ENCODE results near the gene DNAH9. TPM values are rescaled to one million over a fixed set of nuclear protein-coding genes. Genes with fewer than 3 reads are reported as not detected.

Gene DNAH9
- total RNA-seq, 3 donors from 2014 or later (not counting 1 experiment from before 2014, with no cell fraction given), result not detected

GRCh38 chr17:11557727-11558452 is 40.4 kb upstream of the DNAH9 start:
- H3K27ac ChIP-seq (ENCODE audit: low read length), result no peak overlapping the region
- no peak overlapping the region for H3K27ac Mint-ChIP-seq
- H3K9me3 Mint-ChIP-seq, result peaks cover 15 to 18% of the 10 kb centered on the region in 2 donors
- no peak for ATAC-seq
- DNase-seq, result no peak
- H3K4me1 Mint-ChIP-seq, result no peaks in the 10 kb centered on the region
- no peaks in the 10 kb centered on the region for H3K36me3 Mint-ChIP-seq
- H3K4me1 ChIP-seq (ENCODE audit: control insufficient read depth, insufficient read depth, low read length), result no peaks in the 10 kb centered on the region
- 94% methylated on average over 44 of the region's 46 CpGs for WGBS (ENCODE audit: insufficient coverage)
- no peak overlapping the region for H3K4me3 ChIP-seq (ENCODE audit: low read length)
- H3K4me3 Mint-ChIP-seq, result no peak overlapping the region
- peaks cover 16% of the 10 kb centered on the region for H3K9me3 ChIP-seq (ENCODE audit: control insufficient read depth, insufficient read depth, low read length)
- H3K36me3 ChIP-seq (ENCODE audit: control insufficient read depth, insufficient read depth, low read length), result no peaks in the 10 kb centered on the region
- intact Hi-C loops (cut with micrococcal nuclease), result no loop called here
- no peaks in the 10 kb centered on the region for H3K27me3 Mint-ChIP-seq (ENCODE audit: low read depth in 2 of 2)
- no peaks in the 10 kb centered on the region for H3K27me3 ChIP-seq (ENCODE audit: control insufficient read depth, insufficient read depth, low read length)
- TF ChIP-seq CTCF (IDR thresholded peaks at IDR 0.05), result no peak

GRCh38 chr17:11558681-11559234 is 39.5 kb upstream of the DNAH9 start:
- no peak for DNase-seq
- Histone ChIP-seq H3K36me3 (ENCODE audit: control insufficient read depth, insufficient read depth, low read length) (no peaks in the 10 kb centered on the region), H3K4me3 (ENCODE audit: low read length) (no peak overlapping the region), H3K4me1 (ENCODE audit: control insufficient read depth, insufficient read depth, low read length) (no peaks in the 10 kb centered on the region), H3K27ac (ENCODE audit: low read length) (no peak overlapping the region), H3K27me3 (ENCODE audit: control insufficient read depth, insufficient read depth, low read length) (no peaks in the 10 kb centered on the region), H3K9me3 (ENCODE audit: control insufficient read depth, insufficient read depth, low read length) (peaks cover 16% of the 10 kb centered on the region)
- Mint-ChIP-seq H3K27me3 (ENCODE audit: low read depth in 2 of 2) (no peaks in the 10 kb centered on the region), H3K4me3 (no peak overlapping the region), H3K4me1 (no peaks in the 10 kb centered on the region), H3K36me3 (no peaks in the 10 kb centered on the region), H3K27ac (no peak overlapping the region), H3K9me3 (peaks cover 10 to 13% of the 10 kb centered on the region in 2 donors)
- no peak for TF ChIP-seq CTCF (IDR thresholded peaks at IDR 0.05)
- 92% methylated on average over 10 of the region's 10 CpGs for WGBS (ENCODE audit: insufficient coverage)
- intact Hi-C loops (cut with micrococcal nuclease), result no loop called here
- ATAC-seq, result no peak

GRCh38 chr17:11559601-11560000 is 38.7 kb upstream of the DNAH9 start:
- H3K9me3 ChIP-seq (ENCODE audit: control insufficient read depth, insufficient read depth, low read length), result peaks cover 16% of the 10 kb centered on the region
- no peak for TF ChIP-seq CTCF (IDR thresholded peaks at IDR 0.05)
- Mint-ChIP-seq H3K4me1 (no peaks in the 10 kb centered on the region), H3K36me3 (no peaks in the 10 kb centered on the region), H3K4me3 (no peak overlapping the region), H3K27ac (no peak overlapping the region), H3K9me3 (peaks cover 10 to 12% of the 10 kb centered on the region in 2 donors), H3K27me3 (ENCODE audit: low read depth in 2 of 2) (no peaks in the 10 kb centered on the region)
- DNase-seq (no peak), ATAC-seq (no peak)
- H3K4me1 ChIP-seq (ENCODE audit: control insufficient read depth, insufficient read depth, low read length), result no peaks in the 10 kb centered on the region
- intact Hi-C loops (cut with micrococcal nuclease), result no loop called here
- no peak overlapping the region for H3K4me3 ChIP-seq (ENCODE audit: low read length)
- 69% methylated on average over 7 of the region's 7 CpGs for WGBS (ENCODE audit: insufficient coverage)
- H3K27ac ChIP-seq (ENCODE audit: low read length), result no peak overlapping the region
- no peaks in the 10 kb centered on the region for H3K27me3 ChIP-seq (ENCODE audit: control insufficient read depth, insufficient read depth, low read length)
- H3K36me3 ChIP-seq (ENCODE audit: control insufficient read depth, insufficient read depth, low read length), result no peaks in the 10 kb centered on the region

All from natural killer cell (primary cell).